Neural progenitor cell (in vitro differentiated cells): ENCODE measurements around the gene MAP3K4. TPM values are rescaled to one million over a fixed set of nuclear protein-coding genes. Genes with fewer than 3 reads are reported as not detected.

Source experiments
- DNase-seq: peaks from one replicate; pipeline ENCODE4 v3.0.0-alpha.2; 2016; ENCODE audit warnings: low spot score
- H2AFZ ChIP-seq: fragments of 200-600 bp; sonication (generic); replicated peaks from 2 replicates; pipeline ENCODE4 v1.6.1; 2016; ENCODE audit warnings: antibody characterized with exemption
- H3F3A ChIP-seq: fragments of 200-600 bp; sonication (generic); 2 replicates; pipeline ENCODE4 v1.6.1; 2016; ENCODE audit warnings: antibody characterized with exemption, low read depth
- H3K27ac ChIP-seq: fragments of 200-600 bp; sonication (generic); 2 replicates; pipeline ENCODE4 v1.5.1; 2016; ENCODE audit warnings: mild to moderate bottlenecking
- H3K27me3 ChIP-seq: fragments of 200-600 bp; sonication (generic); 2 replicates; pipeline ENCODE4 v1.6.1; 2016; ENCODE audit warnings: mild to moderate bottlenecking, moderate library complexity
- H3K36me3 ChIP-seq: fragments of 200-600 bp; sonication (generic); 2 replicates; pipeline ENCODE4 v1.5.1; 2016
- H3K4me1 ChIP-seq: fragments of 200-600 bp; sonication (generic); 2 replicates; pipeline ENCODE4 v1.6.1; 2016; ENCODE audit warnings: mixed run types
- H3K4me2 ChIP-seq: fragments of 200-600 bp; sonication (generic); 2 replicates; pipeline ENCODE4 v1.6.1; 2016
- H3K4me3 ChIP-seq: fragments of 200-600 bp; sonication (generic); 2 replicates; pipeline ENCODE4 v1.5.1; 2016
- H3K79me2 ChIP-seq: fragments of 200-600 bp; sonication (generic); 2 replicates; pipeline ENCODE4 v1.6.1; 2016; ENCODE audit warnings: low read depth
- H3K9ac ChIP-seq: fragments of 200-600 bp; sonication (generic); 2 replicates; pipeline ENCODE4 v1.6.1; 2016
- H3K9me3 ChIP-seq: fragments of 200-600 bp; sonication (generic); 2 replicates; pipeline ENCODE4 v1.5.1; 2016; ENCODE audit warnings: low read depth
- H4K20me1 ChIP-seq: fragments of 200-600 bp; sonication (generic); 2 replicates; pipeline ENCODE4 v1.6.1; 2016; ENCODE audit warnings: low read depth
- H3K27ac Mint-ChIP-seq: 3 replicates; pipeline ENCODE4 v1.8.0; 2021; ENCODE audit warnings: mixed read lengths
- H3K27me3 Mint-ChIP-seq: 2 replicates; pipeline ENCODE4 v1.8.0; 2022; ENCODE audit warnings: low read depth, mild to moderate bottlenecking, inconsistent platforms, moderate library complexity, mixed read lengths; ENCODE audit not compliant: insufficient read depth
- H3K36me3 Mint-ChIP-seq: 3 replicates; pipeline ENCODE4 v1.8.0; 2021; ENCODE audit warnings: mixed read lengths
- H3K4me1 Mint-ChIP-seq: 3 replicates; pipeline ENCODE4 v1.8.0; 2021; ENCODE audit warnings: mixed read lengths
- H3K4me3 Mint-ChIP-seq: 3 replicates; pipeline ENCODE4 v1.8.0; 2021; ENCODE audit warnings: mild to moderate bottlenecking, moderate library complexity, mixed read lengths
- H3K9me3 Mint-ChIP-seq: 3 replicates; pipeline ENCODE4 v1.8.0; 2020; ENCODE audit warnings: mixed read lengths
- CTCF ChIP-seq: fragments of 200-600 bp; sonication (generic); IDR thresholded peaks from 2 replicates; pipeline ENCODE4 v1.5.1; 2017; ENCODE audit warnings: antibody characterized with exemption, mild to moderate bottlenecking
- EZH2 ChIP-seq: fragments of 200-600 bp; sonication (generic); IDR thresholded peaks from 2 replicates; pipeline ENCODE4 v1.6.1; 2017; ENCODE audit warnings: antibody characterized with exemption, mild to moderate bottlenecking, moderate library complexity
- EZH2phosphoT487 ChIP-seq: fragments of 200-600 bp; sonication (generic); IDR thresholded peaks from 2 replicates; pipeline ENCODE4 v1.6.1; 2017; ENCODE audit warnings: antibody characterized with exemption
- total RNA-seq: library from RNA; depleted of rRNA; stranded (reverse); fragments of >200 nt; gene quantifications from 2 replicates; pipeline ENCODE4 v1.2.3, GENCODE V29; 2015; ENCODE audit warnings: low replicate concordance

The MAP3K4 gene
- total RNA-seq, 1 donor from 2014 or later = 59.6 TPM

- Histone ChIP-seq H2AFZ (no peak overlapping the region), H3K79me2 (peaks cover 8% of the 10 kb centered on the region), H3K9me3 (no peaks in the 10 kb centered on the region), H3K4me2 (no peak overlapping the region), H3K4me3 (no peak overlapping the region), H4K20me1 (peaks cover 54% of the 10 kb centered on the region), H3F3A (peaks cover 30% of the 10 kb centered on the region), H3K9ac (no peak overlapping the region), H3K4me1 (peaks cover 32% of the 10 kb centered on the region), H3K27ac (no peak overlapping the region), H3K27me3 (no peaks in the 10 kb centered on the region), H3K36me3 (no peaks in the 10 kb centered on the region)
- peak overlapping the region; percentile 57 for H3K27ac Mint-ChIP-seq
- H3K4me1 Mint-ChIP-seq = peaks cover 40% of the 10 kb centered on the region
- H3K4me3 Mint-ChIP-seq = no peak overlapping the region
- H3K27me3 Mint-ChIP-seq = peaks cover 4% of the 10 kb centered on the region
- peaks cover 14% of the 10 kb centered on the region for H3K9me3 Mint-ChIP-seq
- TF ChIP-seq CTCF (no peak), EZH2 (no peak), EZH2phosphoT487 (no peak)
- DNase-seq = no peak
- peaks cover 62% of the 10 kb centered on the region for H3K36me3 Mint-ChIP-seq
These were observed 174.6 kb downstream of the MAP3K4 start for GRCh38 chr6:161166176-161166575.

GRCh38 chr6:161166677-161167076, 175.1 kb downstream of the MAP3K4 start:
- Mint-ChIP-seq H3K27me3 (peaks cover 4% of the 10 kb centered on the region), H3K9me3 (peaks cover 14% of the 10 kb centered on the region), H3K36me3 (peaks cover 61% of the 10 kb centered on the region), H3K4me3 (no peak overlapping the region), H3K27ac (no peak overlapping the region), H3K4me1 (peaks cover 40% of the 10 kb centered on the region)
- Histone ChIP-seq H3K4me2 (no peak overlapping the region), H3K9ac (no peak overlapping the region), H4K20me1 (peaks cover 54% of the 10 kb centered on the region), H3K9me3 (no peaks in the 10 kb centered on the region), H2AFZ (no peak overlapping the region), H3K4me1 (peaks cover 32% of the 10 kb centered on the region), H3K27me3 (no peaks in the 10 kb centered on the region), H3K79me2 (peaks cover 8% of the 10 kb centered on the region), H3K27ac (peak overlapping the region; percentile 13), H3F3A (peaks cover 30% of the 10 kb centered on the region), H3K4me3 (no peak overlapping the region), H3K36me3 (no peaks in the 10 kb centered on the region)
- DNase-seq = peak; percentile 26
- TF ChIP-seq CTCF (no peak), EZH2 (no peak), EZH2phosphoT487 (no peak)
